HG02840 (cell line): ENCODE data around the gene POMC.
"Not testable (repeated sequence)": the region's sequence is repeated elsewhere in the genome, so short reads cannot be mapped to it uniquely, and the experiment has no call there.

Experiments used
- ATAC-seq: cut with Tn5 transposase; IDR thresholded peaks from one replicate; pipeline ENCODE4 v1.9.1; 2021; ENCODE audit warnings: mild to moderate bottlenecking, moderate library complexity, moderate number of reproducible peaks; ENCODE audit not compliant: unreplicated experiment, low FRiP score

Gene POMC

DNA sequence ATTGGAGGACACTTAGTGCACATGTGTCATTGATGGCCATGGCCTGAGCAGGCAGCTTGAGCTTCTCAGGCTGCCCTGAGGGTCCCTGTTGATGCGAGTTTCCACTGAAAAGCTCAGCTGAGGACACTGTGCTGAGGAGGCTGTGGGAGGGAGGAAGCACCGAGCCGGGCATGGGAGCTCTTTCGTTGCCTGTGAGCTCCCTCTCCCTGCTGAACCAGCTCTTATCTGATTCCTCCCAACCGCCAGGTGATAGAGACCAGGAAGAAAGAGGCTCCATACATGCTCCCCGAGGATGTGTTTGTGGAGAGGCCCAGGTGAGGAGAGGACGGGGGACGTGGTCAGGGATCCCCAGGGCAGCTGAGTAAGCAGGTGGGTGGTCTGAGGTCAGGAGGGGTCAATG, 27.3 kb downstream of the POMC start:
- ATAC-seq: no peak

GRCh38 chr2:25140535-25140934, 27.8 kb downstream of the POMC start:
- not testable (repeated sequence) for ATAC-seq

DNA sequence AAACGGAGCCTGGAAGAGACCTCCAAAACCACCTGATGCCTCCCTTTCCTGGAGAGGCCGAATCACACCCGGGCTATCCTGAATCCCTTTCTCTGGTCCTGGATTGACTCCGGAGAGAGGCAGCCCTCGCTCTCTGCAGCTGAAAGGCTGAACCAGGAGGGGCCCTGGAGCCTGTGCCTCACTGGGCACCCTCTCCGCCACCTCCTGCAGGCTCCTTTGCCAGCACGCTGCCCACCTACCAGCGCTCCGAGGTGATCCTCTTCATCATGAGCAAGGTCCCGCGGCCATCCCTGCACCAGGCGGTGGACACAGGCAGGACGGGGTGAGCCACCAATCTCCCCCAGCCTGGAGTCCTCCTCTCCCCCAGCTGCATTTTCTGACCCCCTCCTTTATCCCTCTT, 35.7 kb downstream of the POMC start:
- no peak for ATAC-seq

- ATAC-seq: no peak
These were observed 36.1 kb downstream of the POMC start for GRCh38 chr2:25132299-25132635.

DNA sequence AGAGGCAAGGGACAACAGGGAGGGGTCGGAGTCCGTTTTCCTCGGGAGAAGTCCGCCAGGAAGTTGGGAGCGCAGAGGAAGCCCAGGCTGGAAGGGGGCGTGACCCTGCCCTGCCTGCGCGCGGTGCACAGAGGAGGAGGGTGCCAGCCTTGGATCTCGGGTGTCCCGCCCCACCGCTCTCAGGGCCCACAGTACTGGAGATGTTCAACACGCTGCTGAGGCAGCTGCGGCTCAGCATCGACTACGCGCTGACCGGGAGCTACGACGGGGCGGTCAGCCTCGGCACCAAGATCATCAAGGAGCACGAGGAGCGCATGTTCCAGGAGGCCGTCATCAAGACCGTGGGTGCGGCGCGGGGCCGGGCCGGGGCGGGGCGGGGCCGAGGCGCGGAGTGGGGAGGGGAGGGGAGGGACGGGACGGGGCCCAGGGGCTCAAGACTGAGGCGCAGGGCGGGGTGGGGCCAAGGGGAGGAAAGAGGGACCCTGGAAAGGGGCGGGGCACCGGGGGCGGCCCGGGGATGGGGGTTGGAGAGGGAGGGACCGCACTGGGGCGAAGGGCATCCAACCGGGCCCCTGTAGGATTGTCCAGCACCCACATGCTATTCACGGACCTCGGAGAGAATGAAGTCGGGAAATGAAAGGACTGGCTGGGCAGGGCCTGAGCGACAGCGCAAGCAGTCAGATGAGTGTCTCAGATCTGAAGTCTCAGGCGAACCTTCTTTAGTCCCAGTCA, 36.6 kb downstream of the POMC start:
- no peak for ATAC-seq

- ATAC-seq: no peak
These were observed 37.2 kb downstream of the POMC start for GRCh38 chr2:25131253-25131566.

DNA sequence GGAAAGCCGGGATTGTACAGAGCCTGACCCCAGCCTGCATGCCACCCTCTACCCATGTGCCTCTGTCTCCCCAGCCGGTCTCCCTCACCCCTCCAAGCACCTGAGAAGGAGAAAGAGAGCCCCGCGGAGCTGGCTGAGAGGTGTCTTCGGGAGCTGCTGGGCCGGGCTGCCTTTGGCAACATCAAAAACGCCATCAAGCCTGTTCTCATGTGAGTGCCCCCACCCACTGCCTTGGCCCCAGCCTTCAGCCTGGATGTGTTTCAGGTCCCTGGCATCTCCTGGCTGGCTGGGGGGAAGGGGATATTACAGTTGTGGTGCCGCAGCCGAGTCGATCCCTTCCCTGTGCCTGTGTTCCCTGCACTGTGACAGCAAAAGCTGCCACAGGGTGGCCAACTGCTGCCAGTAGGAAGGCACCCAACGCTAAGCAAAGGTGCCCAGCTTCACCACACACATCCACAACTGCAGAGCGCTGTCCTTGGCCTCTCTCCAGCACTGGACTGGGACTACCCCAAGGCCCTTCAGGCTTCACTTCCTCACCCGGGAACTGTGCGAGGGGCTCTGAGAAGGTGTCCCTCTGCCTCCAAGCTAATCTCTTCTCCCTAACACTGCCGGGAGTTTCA, 38.4 kb downstream of the POMC start:
- ATAC-seq: no peak

- no peak for ATAC-seq
These were observed 40.7 kb downstream of the POMC start for GRCh38 chr2:25127646-25128045.

DNA sequence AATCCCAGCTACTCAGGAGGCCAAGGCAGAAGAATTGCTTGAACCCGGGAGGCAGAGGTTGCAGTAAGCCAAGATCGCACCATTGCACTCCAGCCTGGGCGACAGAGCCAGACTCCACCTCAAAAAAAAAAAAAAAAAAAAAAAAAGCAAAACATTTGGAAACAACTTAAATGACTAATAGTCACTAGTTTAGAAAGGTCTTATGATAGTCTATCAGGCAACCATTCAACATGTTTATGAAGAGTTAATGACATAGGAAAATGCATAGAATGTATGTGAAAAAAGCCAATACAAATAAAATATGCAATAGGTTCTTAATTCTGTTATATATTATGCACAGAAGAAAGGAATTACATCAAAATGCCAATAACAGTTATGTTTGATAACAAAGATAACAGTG, 41.3 kb downstream of the POMC start:
- not testable (repeated sequence) for ATAC-seq

- no peak for ATAC-seq
These were observed 42.4 kb downstream of the POMC start for GRCh38 chr2:25125976-25126375.

GRCh38 chr2:25125189-25125588, 43.2 kb downstream of the POMC start:
- no peak for ATAC-seq

- ATAC-seq: no peak
These were observed 44.7 kb downstream of the POMC start for GRCh38 chr2:25123682-25124081.

GRCh38 chr2:25122367-25122766, 46.0 kb downstream of the POMC start:
- no peak for ATAC-seq

DNA sequence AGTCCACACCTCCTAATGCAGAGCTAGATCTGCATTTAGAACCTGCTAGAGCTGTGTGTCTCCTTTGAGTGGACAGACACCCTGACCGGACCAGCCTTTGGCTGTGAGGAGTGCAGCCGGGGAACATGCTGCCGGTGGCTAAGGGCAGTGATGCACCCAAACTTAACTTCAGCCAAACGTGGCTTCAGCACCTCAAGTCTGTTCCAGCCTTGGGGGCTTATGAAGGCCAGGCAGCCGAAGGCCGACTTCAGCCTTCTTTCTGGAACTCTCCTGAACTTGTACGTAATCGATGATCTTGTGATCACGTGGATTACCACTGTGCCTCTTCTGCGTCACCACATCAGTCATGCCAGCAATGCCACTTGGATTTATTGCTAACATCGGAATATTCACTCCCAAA, 49.1 kb downstream of the POMC start:
- no peak for ATAC-seq

GRCh38 chr2:25116956-25117355, 51.4 kb downstream of the POMC start:
- no peak for ATAC-seq

- ATAC-seq: no peak
These were observed 52.5 kb downstream of the POMC start for GRCh38 chr2:25115902-25116301.

- no peak for ATAC-seq
These were observed 53.0 kb downstream of the POMC start for GRCh38 chr2:25115249-25115883.

DNA sequence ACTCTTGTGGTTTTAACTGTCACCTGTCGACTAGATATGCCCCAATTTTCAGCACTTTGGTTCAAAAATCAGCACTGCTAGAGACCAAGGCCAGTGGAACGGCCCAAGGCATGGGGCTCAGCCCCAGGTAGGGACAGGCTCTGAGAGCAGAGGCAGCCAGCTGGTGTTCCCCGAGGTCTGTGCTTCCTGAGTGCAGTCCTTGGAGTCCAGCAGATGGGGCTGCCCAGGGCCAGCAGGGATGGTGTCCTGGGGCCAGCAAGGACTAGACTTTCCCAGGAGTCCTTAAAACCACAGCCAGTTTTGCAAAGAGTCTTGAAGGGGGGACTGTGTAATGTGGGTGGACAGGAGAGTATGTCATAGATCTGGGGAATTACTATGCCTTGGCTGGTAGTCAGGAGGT, 56.3 kb downstream of the POMC start:
- no peak for ATAC-seq
